GM18502 (cell line): Measurements from ENCODE around the gene RASSF8.

Experiments
- ATAC-seq: cut with Tn5 transposase; IDR thresholded peaks from one replicate; pipeline ENCODE4 v1.9.1; 2021; ENCODE audit warnings: mild to moderate bottlenecking; ENCODE audit not compliant: unreplicated experiment, poor library complexity

RASSF8 gene

GRCh38 chr12:25990495-25990894, 32.0 kb downstream of the RASSF8 start:
- ATAC-seq: no peak

DNA sequence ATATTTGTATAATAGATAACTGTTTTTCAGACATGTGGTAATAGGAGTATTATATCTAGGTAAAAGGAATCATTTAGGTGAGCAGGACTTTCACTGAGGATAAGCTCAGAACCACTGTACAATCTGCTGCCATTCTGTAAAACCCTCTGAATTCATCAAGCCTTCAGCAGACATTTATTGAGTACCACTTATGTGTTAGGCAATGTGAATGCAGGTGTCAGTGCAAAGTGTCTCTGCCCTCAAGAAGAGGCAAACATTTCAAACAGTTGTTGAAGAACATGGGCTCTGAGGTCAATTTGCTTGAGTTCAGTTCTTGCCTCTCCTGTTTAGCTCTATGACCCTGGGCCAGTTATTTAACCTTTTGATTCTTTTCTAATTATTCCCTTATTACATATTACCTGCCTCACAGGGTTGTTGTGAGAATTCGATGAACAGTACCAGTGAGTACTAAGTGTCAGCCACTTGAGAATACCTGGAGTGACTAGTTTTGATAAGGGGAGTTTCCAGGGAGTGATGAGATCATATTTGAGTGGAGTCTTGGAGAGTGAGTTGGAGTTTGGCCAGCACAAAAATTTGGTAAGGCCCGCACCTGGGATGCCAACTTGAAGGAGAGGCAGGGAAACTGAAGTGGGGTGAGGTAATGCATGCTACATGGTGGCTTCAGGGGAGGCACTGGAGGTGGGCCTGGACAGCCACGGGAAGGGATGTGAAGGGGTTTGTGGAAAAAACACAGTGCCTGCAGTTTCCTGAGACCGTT, 33.7 kb downstream of the RASSF8 start:
- no peak for ATAC-seq

DNA sequence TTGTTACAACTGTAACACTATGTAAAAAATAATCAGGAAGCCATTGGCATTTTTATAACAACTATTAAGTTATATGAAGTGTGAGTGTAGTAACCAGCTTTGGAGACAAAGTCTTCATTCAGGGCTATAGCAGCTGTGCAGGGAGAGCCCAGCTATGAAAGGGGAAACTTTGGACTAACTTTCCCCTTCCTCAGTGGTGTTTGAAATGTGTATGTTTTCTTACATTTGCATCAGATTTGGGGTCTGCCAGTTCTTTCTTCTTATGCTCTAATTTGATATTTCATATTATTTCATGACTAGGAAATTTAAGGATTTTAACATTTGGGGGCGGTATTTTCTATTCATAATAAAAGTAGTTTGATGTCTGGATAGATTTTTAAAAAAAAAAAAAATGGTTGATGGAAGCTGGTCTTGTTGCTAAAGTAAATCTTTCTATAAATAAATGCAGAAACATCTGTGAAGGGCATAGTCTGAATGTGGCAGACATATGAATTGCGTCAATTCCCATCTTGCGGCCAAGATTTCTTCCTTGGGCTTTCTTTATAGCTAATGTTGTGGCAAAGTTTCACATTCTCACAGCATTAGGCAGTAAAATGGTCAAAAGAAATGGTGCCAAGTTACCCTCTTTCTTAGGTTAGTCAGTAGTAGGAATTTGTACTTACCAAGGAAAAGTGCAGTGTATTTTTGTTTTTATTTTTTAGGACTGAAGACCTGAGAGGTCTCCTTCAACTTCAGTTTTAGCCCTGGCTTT, 35.6 kb downstream of the RASSF8 start:
- ATAC-seq: no peak

- ATAC-seq: no peak
Measured at GRCh38 chr12:25994901-25995625, 36.6 kb downstream of the RASSF8 start.

- ATAC-seq: no peak
Measured at GRCh38 chr12:25995906-25996305, 37.4 kb downstream of the RASSF8 start.

DNA sequence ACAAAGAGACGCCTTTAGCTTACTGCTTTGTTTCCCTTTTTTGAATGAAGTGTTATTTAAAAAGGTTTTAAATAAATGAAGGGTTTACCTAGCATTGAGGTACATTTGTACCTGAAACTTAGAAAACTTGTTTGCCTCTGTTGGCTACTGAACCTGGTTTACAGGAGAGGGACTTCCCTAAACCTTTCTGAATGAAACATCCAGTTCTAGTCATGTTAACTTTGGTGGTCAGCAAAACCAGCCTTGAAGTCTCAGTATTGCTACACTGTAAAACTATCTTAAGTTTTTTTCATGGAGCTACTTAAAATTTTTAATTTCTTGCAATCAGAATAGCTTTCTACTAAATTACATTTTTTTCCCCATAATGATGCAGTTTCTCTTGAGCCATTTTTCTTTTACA, 38.2 kb downstream of the RASSF8 start:
- no peak for ATAC-seq

GRCh38 chr12:25997201-25997963, 38.9 kb downstream of the RASSF8 start:
- ATAC-seq: no peak

GRCh38 chr12:26000898-26001297, 42.4 kb downstream of the RASSF8 start:
- ATAC-seq: no peak

DNA sequence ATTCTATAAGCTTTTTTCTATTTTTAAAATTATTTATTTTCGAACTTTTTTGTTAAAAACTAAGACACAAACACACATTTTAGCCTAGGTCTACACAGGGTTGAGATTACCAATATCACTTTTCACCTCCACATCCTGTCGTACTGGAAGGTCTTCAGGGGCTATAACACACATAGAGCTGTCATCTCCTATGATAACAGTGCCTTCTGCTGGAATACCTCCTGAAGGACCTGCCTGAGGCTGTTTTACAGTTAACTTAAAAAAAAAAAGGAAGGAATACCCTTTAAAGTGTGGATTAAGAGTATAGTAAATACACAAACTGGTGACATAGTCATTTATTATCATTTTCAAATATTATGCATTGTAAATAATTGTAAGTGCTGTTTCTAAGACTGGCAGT, 43.0 kb downstream of the RASSF8 start:
- ATAC-seq: no peak

- ATAC-seq: no peak
Measured at GRCh38 chr12:26003065-26003464, 44.6 kb downstream of the RASSF8 start.

GRCh38 chr12:26007566-26007965, 49.1 kb downstream of the RASSF8 start:
- ATAC-seq: no peak

- ATAC-seq: no peak
Measured at GRCh38 chr12:26009593-26009992, 51.1 kb downstream of the RASSF8 start.

GRCh38 chr12:26010293-26010821, 51.9 kb downstream of the RASSF8 start:
- ATAC-seq: no peak

GRCh38 chr12:26011099-26011498, 52.6 kb downstream of the RASSF8 start:
- ATAC-seq: no peak

GRCh38 chr12:26014085-26014484, 55.6 kb downstream of the RASSF8 start:
- ATAC-seq: no peak

- ATAC-seq: no peak
Measured at GRCh38 chr12:26016516-26016915, 58.0 kb downstream of the RASSF8 start.

DNA sequence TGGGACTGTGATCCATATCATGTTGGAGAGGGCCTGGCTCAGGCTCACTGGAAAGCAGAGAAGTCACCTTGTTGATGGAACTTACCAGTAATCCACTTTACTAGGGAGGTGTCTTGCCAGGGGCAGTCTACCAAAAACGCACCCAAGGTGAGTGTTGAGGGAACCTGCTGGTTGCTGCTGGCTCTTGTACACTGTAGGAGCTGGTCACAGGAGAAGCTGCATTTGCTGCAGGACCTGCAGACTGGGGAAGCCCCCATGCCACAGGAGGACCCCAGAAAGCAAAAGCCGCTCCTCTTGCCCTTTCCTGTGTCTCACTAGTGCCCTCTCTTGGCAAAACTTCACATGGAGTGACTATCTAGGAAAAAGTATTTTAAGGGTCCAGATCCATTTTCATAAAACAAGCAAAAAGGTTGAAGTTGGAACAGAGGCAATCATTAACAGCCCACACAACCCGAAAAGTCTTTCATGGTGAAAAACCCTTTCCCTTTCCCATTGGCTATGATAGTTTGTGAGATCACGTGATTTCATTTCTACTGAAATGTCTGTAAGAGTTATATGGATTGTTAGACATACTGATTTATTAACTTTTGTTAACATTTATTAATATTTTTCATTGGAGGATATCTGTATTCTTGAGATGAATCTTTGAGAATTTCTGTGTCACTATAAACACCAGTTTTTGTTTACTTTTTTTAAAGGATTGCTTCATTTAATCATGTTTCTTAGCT, 59.2 kb downstream of the RASSF8 start:
- no peak for ATAC-seq

- ATAC-seq: no peak
Measured at GRCh38 chr12:26018926-26019325, 60.4 kb downstream of the RASSF8 start.

- no peak for ATAC-seq
Measured at GRCh38 chr12:26021534-26021933, 63.1 kb downstream of the RASSF8 start.

- no peak for ATAC-seq
Measured at GRCh38 chr12:26022043-26022442, 63.6 kb downstream of the RASSF8 start.
